GM18517 (cell line): ENCODE measurements around the gene SCAMP4.

ENCODE experiments used
- ATAC-seq: cut with Tn5 transposase; IDR thresholded peaks from one replicate; pipeline ENCODE4 v1.9.1; 2021; ENCODE audit warnings: mild to moderate bottlenecking, moderate library complexity; ENCODE audit not compliant: unreplicated experiment

The SCAMP4 gene

GRCh38 chr19:1911098-1911497 lies 5.9 kb downstream of the SCAMP4 start:
- no peak for ATAC-seq

- ATAC-seq: no peak
Measured at GRCh38 chr19:1911995-1912394, 6.8 kb downstream of the SCAMP4 start.

DNA sequence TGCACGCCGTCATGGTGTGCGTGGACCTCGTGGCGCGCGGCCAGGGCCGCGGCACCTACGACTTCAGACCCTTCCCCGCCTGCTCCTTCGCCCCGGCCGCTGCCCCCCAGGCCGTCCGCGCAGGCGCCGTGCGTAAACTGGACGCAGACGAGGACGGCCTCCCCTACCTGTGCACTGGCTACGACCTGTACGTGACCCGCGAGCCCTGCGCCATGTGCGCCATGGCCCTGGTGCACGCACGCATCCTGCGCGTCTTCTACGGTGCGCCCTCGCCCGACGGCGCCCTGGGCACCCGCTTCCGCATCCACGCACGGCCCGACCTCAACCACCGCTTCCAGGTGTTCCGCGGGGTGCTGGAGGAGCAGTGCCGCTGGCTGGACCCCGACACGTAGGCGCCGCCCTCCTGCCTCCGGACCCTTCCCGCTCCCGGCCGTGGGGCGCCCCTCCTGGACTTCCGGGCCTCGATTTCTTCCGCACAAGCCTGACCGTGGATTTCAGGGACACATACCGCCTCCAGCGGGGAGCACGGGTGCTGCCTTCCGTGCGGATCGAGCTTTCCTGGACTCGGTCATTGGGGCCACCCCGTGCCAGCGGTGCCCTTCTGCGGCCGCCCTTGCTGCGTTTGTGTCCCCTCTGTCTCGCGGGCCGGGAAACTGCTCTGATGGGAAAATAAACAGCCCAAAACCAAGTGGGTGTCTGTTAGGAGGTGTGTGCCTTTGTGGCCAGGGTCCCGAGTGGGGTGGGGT lies 7.7 kb downstream of the SCAMP4 start:
- ATAC-seq: no peak

- ATAC-seq: no peak
Measured at GRCh38 chr19:1913781-1914577, 8.8 kb downstream of the SCAMP4 start.

DNA sequence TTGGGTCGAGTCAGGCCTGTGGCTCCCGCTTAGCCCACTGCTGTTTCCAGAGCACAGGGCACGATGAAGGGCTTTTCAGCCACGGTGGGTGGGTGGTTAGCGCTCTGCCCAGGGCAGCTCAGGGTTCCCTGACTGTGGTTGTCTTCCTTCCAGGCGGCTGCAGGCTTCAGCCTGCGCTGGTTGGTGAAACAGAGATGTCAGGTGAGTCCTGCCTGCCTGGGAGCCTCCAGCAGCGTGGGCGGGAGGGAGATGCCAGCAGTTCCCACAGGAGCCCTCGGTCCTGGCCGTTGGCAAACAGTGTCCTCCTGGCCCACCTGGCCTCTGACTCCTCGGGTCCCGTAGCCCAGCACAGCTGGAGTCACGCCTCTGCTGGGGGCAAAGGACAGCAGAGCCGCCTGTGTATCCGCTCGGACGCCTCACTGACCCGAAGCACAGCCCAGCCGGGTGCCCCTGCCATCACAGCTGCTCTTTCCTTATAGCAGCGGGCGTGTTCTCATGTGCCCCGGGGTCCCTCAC lies 9.7 kb downstream of the SCAMP4 start:
- no peak for ATAC-seq

DNA sequence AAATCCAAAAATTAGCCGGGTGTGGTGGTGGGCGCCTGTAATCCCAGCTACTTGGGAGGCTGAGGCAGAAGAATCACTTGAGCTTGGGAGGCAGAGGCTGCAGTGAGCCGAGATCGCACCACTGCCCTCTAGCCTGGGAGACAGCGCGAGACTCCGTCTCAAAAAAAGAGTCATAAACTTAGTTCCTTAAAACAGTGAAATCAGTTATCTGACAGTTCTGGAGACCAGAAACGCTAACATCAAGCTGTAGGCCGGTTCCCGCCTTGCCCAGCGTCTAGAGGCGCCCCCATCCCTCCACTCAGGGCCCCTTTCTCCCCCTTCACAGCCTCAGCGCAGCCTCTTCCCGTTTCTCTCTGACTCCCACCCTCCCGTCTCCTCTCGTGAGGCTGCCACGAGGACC lies 11.9 kb downstream of the SCAMP4 start:
- ATAC-seq: no peak

GRCh38 chr19:1917926-1918325 lies 12.7 kb downstream of the SCAMP4 start:
- ATAC-seq: no peak

- ATAC-seq: no peak
Measured at GRCh38 chr19:1918975-1919374, 13.8 kb downstream of the SCAMP4 start.

- no peak for ATAC-seq
Measured at GRCh38 chr19:1920644-1921043, 15.4 kb downstream of the SCAMP4 start.

DNA sequence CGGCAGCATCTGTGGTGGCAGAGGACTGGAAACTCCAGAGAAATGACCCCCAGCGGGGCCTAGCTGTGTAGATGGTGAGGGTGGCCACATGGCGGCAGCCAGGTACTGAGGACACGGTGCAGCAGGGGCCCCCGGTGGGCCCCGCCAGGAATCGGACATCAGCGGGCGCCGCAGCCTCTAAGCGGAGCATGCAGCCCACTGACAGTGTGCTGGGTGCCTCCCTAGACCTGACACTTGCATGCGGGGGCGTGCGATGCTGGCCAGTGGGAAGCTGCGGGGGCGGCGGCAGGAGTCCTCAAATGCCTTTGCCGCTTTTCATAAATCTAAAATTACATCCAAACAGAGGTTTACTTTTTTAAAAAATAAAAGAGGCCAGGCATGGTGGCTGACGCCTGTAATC lies 16.1 kb downstream of the SCAMP4 start:
- no peak for ATAC-seq

DNA sequence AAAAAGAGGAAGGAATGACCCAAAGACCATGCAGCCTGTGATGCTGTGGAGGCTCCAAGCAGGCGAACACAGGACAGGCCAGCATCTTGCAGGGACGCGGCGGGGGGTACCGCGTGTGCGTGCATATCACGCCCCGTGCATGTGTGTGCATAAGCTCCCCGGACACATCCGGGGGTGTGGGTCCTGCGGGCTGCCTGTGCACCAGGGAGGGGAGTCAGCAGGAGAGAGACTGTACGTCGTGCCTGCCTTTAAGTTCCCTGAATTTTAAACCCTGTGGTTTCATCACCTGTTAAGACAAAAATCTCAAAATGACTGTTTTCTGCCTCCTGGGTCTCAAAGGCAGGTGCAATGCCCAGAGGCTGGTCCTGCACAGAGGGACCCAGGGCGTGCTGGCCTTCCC lies 16.6 kb downstream of the SCAMP4 start:
- ATAC-seq: no peak

- no peak for ATAC-seq
Measured at GRCh38 chr19:1922803-1923202, 17.6 kb downstream of the SCAMP4 start.

DNA sequence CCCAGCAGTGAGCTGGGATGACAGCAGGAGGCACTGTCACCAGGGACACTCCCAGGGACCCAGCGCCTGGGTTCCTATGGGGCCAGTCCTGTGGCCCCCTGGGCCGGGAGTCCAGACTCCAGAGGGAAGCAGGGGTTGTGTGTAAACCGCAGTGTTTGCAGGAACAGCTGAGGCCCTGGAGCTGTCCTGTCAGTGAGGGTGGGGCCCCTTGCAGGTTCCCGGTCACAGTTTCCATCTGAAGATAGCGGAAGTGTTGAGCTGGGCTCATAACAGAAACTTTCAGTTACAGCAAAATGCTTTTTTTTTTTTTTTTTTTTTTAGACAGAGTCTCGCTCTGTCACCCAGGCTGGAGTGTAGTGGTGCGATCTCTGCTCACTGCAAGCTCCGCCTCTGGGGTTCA lies 18.1 kb downstream of the SCAMP4 start:
- ATAC-seq: no peak

DNA sequence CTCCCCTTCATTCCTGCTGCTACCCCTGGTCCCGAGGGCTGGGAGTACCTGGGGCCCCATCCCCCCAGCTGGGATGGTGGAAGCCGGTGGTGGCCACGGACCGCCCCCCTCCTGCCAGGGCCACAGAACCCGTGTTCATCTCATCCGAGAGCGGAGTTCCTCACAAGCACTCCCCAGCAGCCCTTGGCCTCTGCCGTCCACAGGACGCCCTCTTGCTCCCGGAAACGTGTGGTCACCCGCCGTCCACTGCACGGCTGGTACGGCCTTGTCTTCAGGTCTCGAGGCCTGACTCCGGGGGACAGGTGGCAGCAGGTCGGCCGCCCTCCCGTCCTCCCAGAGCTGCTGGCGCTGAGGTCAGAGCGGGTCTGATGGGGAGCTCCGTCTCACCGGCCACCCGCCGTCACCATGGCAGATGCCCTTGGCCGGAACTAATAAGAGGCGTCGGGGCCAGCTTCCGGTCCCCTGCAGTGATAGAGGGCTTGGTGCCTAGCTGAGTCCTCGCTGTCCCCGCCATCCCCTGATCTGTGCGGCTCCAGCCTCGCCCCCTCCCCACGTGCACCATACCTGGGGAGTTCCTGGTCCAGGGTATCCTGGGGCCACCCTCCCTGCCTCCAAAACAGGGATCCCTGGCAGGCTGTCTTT lies 19.2 kb downstream of the SCAMP4 start:
- ATAC-seq: no peak

DNA sequence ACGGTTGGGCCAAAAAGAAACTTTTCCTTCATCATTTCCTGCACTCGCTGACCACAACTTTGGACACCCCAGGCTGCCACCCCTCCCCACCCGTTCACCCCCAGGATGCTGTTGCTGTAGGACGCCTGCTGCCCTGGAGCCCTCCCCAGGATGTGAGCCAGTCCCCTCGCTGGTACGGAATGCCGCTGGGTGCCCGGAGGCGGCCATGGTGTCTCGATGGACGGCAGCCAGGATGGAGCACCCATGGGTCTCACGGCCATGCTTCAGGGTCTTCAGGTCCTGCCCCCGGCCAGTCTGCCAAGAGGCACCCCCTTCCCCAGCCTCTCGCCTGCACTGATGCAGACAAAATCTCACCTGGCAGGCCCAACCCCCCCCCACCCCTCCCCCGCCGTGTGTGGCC lies 20.3 kb downstream of the SCAMP4 start:
- ATAC-seq: no peak

DNA sequence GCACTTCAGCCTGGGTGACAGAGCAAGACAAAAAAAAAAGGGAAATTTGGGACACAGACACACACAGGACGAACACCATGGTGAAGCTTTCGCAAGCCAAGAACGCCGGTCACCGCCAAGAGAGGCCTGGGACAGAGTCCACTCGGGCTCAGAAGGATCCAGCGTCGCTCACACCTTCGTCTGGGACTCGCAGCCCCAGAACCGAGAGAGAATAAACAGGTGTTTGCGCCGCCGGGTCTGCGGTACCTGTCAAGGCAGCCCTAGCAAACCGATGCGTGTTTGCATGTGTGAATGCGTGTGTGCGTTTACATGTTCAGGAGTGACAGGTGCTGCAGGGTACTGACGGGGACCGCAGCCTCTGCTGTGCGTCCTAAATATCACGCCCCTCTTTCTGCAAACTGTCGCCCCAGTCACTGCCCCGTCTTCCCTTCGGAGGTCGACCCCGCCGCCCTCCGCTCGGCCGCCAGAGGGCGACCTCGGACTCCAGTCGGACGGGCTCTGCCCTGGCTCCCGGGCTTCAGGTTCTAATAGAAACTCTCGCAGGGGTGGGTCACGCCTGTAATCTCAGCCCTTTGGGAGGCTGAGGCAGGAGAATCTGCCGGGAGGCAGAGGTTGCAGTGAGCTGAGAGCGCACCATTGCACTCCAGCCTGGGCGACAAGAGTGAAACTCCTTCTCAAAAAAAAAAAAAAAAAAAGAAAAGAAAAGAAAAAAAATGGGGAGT lies 24.0 kb downstream of the SCAMP4 start:
- no peak for ATAC-seq

- ATAC-seq: no peak
Measured at GRCh38 chr19:1931445-1931844, 26.2 kb downstream of the SCAMP4 start.

- no peak for ATAC-seq
Measured at GRCh38 chr19:1932395-1932794, 27.2 kb downstream of the SCAMP4 start.

DNA sequence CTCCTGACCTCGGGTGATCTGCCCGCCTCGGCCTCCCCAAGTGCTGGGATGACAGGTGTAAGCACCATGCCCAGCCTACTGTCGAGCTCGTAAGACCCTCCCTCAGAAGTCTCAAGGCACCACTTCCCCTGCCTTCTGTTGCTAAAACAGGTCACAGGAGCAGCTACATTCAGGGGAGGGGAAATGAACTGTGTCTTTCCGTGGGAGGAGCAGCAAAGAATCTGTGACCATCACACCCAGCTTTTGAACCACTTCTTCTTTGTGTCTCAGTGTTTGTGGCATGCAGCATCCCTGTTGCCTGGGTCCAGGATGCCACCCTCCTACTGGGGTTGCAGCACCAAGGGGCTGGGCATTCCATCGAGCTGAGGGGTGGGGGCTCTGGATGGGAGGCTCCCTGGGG lies 28.0 kb downstream of the SCAMP4 start:
- no peak for ATAC-seq

DNA sequence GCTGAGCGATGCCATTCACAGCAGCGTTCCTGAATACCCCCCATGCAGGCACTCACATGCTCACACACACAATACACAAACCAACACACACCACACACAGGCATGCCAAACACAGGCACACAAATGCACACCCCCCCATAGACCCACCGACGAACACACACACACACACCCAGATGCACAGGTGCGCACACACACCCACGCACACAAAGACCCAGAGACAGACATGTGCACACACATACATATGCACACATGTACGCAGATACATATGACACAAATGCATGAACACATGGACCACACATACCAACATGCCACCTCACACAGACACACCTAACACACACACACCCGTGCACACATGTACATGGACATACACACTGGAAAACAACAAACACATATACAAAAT lies 28.7 kb downstream of the SCAMP4 start:
- no peak for ATAC-seq
